GM23338 (cell line): Measurements from ENCODE around the gene NBPF12.
"Not testable (repeated sequence)": the region's sequence is repeated elsewhere in the genome, so short reads cannot be mapped to it uniquely, and the experiment has no call there.

Experiments
- CREB1 ChIP-seq: fragments of 250-450 bp; sonication (Bioruptor Pico); IDR thresholded peaks from 2 replicates; pipeline ENCODE4 v1.5.0; 2020; ENCODE audit warnings: low read depth, mild to moderate bottlenecking, moderate library complexity
- EZH2 ChIP-seq: fragments of 200-600 bp; sonication (generic); IDR thresholded peaks from one replicate; pipeline ENCODE4 v1.8.0; 2017; ENCODE audit warnings: antibody characterized with exemption, mild to moderate bottlenecking, low read depth; ENCODE audit not compliant: unreplicated experiment
- POLR2AphosphoS5 ChIP-seq: IDR thresholded peaks from 2 replicates; pipeline ENCODE4 v1.6.1; 2016; ENCODE audit warnings: antibody characterized with exemption, low read depth
- TF ChIP-seq, protein P1 (sequence below), 2 experiments: fragments of 200-600 bp in 1 of 2; sonication (generic) in 1 of 2; conservative IDR thresholded peaks; 2 replicates each; pipeline versions ENCODE4 v1.5.1 to v1.6.1; 2016 to 2017; ENCODE audit warnings: antibody characterized with exemption in 2 of 2, low read depth in 2 of 2, mild to moderate bottlenecking in 2 of 2, moderate library complexity in 1 of 2

DNA sequence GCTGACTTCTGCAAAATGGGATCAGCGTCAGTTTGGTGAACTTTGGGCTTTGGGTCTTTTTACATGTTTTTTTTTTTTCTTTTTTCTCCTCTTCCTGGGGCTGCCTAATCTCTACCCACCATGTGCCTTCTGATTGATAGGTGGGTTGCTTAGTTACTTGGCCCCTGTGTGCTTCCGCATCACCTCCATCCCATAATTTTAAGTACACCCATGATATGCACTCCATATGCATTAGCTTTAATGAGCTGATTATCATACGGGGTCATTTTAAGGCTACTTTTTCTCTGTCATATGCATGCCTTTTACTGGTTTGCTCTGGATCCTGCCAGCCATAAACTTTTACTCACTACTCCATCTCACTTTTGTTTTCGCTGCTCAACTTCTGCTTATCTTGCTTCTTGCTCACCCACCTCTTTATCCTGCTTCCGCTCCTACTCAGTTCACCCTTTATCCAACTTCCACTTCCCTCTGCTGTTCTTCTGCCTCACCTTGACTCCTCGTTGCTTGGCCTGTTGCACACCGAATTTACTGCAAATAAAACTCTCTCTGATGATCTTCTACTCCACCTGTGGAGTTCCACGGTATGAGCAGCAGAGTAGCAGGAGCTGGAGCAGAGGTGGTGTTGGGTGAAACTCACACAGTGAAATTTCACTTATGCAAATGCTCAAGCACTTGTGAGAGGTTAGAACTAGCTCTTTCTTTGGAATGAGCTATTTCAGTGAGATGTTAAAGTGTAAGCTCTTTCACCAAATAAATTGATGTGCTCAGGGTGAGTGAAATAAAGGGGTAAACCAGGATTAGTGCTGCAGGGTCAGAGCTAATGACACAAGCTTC is 3.5 kb upstream of the NBPF12 start:
- TF ChIP-seq, protein P1, sequence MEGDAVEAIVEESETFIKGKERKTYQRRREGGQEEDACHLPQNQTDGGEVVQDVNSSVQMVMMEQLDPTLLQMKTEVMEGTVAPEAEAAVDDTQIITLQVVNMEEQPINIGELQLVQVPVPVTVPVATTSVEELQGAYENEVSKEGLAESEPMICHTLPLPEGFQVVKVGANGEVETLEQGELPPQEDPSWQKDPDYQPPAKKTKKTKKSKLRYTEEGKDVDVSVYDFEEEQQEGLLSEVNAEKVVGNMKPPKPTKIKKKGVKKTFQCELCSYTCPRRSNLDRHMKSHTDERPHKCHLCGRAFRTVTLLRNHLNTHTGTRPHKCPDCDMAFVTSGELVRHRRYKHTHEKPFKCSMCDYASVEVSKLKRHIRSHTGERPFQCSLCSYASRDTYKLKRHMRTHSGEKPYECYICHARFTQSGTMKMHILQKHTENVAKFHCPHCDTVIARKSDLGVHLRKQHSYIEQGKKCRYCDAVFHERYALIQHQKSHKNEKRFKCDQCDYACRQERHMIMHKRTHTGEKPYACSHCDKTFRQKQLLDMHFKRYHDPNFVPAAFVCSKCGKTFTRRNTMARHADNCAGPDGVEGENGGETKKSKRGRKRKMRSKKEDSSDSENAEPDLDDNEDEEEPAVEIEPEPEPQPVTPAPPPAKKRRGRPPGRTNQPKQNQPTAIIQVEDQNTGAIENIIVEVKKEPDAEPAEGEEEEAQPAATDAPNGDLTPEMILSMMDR (conservative IDR thresholded peaks at IDR 0.05; ENCODE audit: low read depth in 2 of 2): not testable (repeated sequence)
- TF ChIP-seq CREB1, POLR2AphosphoS5, EZH2: not testable (repeated sequence)
